Measurements from ENCODE around the gene RIMS1.
"Not testable (repeated sequence)": the region's sequence is repeated elsewhere in the genome, so short reads cannot be mapped to it uniquely, and the experiment has no call there.

The RIMS1 gene

GRCh38 chr6:71994705-71995271 lies 108.4 kb downstream of the RIMS1 start:
- H3K36me3 ChIP-seq (replicated peaks; ENCODE audit: low read depth, low read length): no peaks in the 10 kb centered on the region
- H3K4me2 ChIP-seq (ENCODE audit: low read length): no peak overlapping the region
- no peak overlapping the region for H3K9ac ChIP-seq (ENCODE audit: low read length)
- H2AFZ ChIP-seq (ENCODE audit: low read depth, low read length): no peak overlapping the region
- H3K4me1 ChIP-seq (ENCODE audit: low read length): no peaks in the 10 kb centered on the region
- no peaks in the 10 kb centered on the region for H3K27me3 ChIP-seq (ENCODE audit: low read depth, low read length)
- no peaks in the 10 kb centered on the region for H4K20me1 ChIP-seq (ENCODE audit: insufficient read depth, low read length)
- H3K9me3 ChIP-seq (ENCODE audit: insufficient read depth, low read length): no peaks in the 10 kb centered on the region
- no peak for TF ChIP-seq CTCF (IDR thresholded peaks at IDR 0.05; ENCODE audit: low read depth, low read length)
- no peak for TF ChIP-seq EZH2phosphoT487 (IDR thresholded peaks at IDR 0.05; ENCODE audit: low read depth)
- H3K79me2 ChIP-seq (ENCODE audit: low read length): no peaks in the 10 kb centered on the region
- H3K4me3 ChIP-seq (ENCODE audit: low read length): no peak overlapping the region
- no peak overlapping the region for H3K27ac ChIP-seq (ENCODE audit: low read length)

- no peaks in the 10 kb centered on the region for H3K9me3 ChIP-seq (ENCODE audit: insufficient read depth, low read length)
- H3K4me2 ChIP-seq (ENCODE audit: low read length): no peak overlapping the region
- H3K4me1 ChIP-seq (ENCODE audit: low read length): no peaks in the 10 kb centered on the region
- TF ChIP-seq CTCF (IDR thresholded peaks at IDR 0.05; ENCODE audit: low read depth, low read length) (no peak), EZH2phosphoT487 (IDR thresholded peaks at IDR 0.05; ENCODE audit: low read depth) (no peak)
- H3K27ac ChIP-seq (ENCODE audit: low read length): no peak overlapping the region
- no peak overlapping the region for H2AFZ ChIP-seq (ENCODE audit: low read depth, low read length)
- no peaks in the 10 kb centered on the region for H4K20me1 ChIP-seq (ENCODE audit: insufficient read depth, low read length)
- no peaks in the 10 kb centered on the region for H3K79me2 ChIP-seq (ENCODE audit: low read length)
- no peaks in the 10 kb centered on the region for H3K36me3 ChIP-seq (replicated peaks; ENCODE audit: low read depth, low read length)
- no peak overlapping the region for H3K4me3 ChIP-seq (ENCODE audit: low read length)
- H3K27me3 ChIP-seq (ENCODE audit: low read depth, low read length): no peaks in the 10 kb centered on the region
- no peak overlapping the region for H3K9ac ChIP-seq (ENCODE audit: low read length)
These were observed 111.0 kb downstream of the RIMS1 start for GRCh38 chr6:71997341-71997740.

- TF ChIP-seq EZH2phosphoT487 (IDR thresholded peaks at IDR 0.05; ENCODE audit: low read depth) (no peak), CTCF (IDR thresholded peaks at IDR 0.05; ENCODE audit: low read depth, low read length) (no peak)
- Histone ChIP-seq H4K20me1 (ENCODE audit: insufficient read depth, low read length) (no peaks in the 10 kb centered on the region), H3K4me1 (ENCODE audit: low read length) (no peaks in the 10 kb centered on the region), H3K36me3 (replicated peaks; ENCODE audit: low read depth, low read length) (no peaks in the 10 kb centered on the region), H3K27ac (ENCODE audit: low read length) (no peak overlapping the region), H3K27me3 (ENCODE audit: low read depth, low read length) (no peaks in the 10 kb centered on the region), H3K9me3 (ENCODE audit: insufficient read depth, low read length) (peaks cover 5% of the 10 kb centered on the region; the same call in 1 of the 2 replicates), H3K79me2 (ENCODE audit: low read length) (no peaks in the 10 kb centered on the region), H3K4me3 (ENCODE audit: low read length) (no peak overlapping the region), H2AFZ (ENCODE audit: low read depth, low read length) (no peak overlapping the region), H3K9ac (ENCODE audit: low read length) (no peak overlapping the region), H3K4me2 (ENCODE audit: low read length) (no peak overlapping the region)
These were observed 116.1 kb downstream of the RIMS1 start for GRCh38 chr6:72002415-72002814.

GRCh38 chr6:72006591-72006990 lies 120.2 kb downstream of the RIMS1 start:
- H3K9ac ChIP-seq (ENCODE audit: low read length); H2AFZ ChIP-seq (ENCODE audit: low read depth, low read length); H3K4me2 ChIP-seq (ENCODE audit: low read length); H3K79me2 ChIP-seq (ENCODE audit: low read length); H3K27me3 ChIP-seq (ENCODE audit: low read depth, low read length); H3K9me3 ChIP-seq (ENCODE audit: insufficient read depth, low read length); H3K36me3 ChIP-seq (replicated peaks; ENCODE audit: low read depth, low read length); H4K20me1 ChIP-seq (ENCODE audit: insufficient read depth, low read length); H3K27ac ChIP-seq (ENCODE audit: low read length); H3K4me1 ChIP-seq (ENCODE audit: low read length); H3K4me3 ChIP-seq (ENCODE audit: low read length): not testable (repeated sequence)

GRCh38 chr6:72022830-72023229 lies 136.5 kb downstream of the RIMS1 start:
- no peak overlapping the region for H3K4me3 ChIP-seq (ENCODE audit: low read length)
- no peaks in the 10 kb centered on the region for H3K27me3 ChIP-seq (ENCODE audit: low read depth, low read length)
- no peak overlapping the region for H3K4me2 ChIP-seq (ENCODE audit: low read length)
- H3K9ac ChIP-seq (ENCODE audit: low read length): no peak overlapping the region
- no peaks in the 10 kb centered on the region for H3K36me3 ChIP-seq (replicated peaks; ENCODE audit: low read depth, low read length)
- TF ChIP-seq EZH2phosphoT487 (IDR thresholded peaks at IDR 0.05; ENCODE audit: low read depth): no peak
- TF ChIP-seq CTCF (IDR thresholded peaks at IDR 0.05; ENCODE audit: low read depth, low read length): no peak
- H2AFZ ChIP-seq (ENCODE audit: low read depth, low read length): no peak overlapping the region
- no peak overlapping the region for H3K27ac ChIP-seq (ENCODE audit: low read length)
- H3K79me2 ChIP-seq (ENCODE audit: low read length): no peaks in the 10 kb centered on the region
- H3K4me1 ChIP-seq (ENCODE audit: low read length): no peaks in the 10 kb centered on the region
- H4K20me1 ChIP-seq (ENCODE audit: insufficient read depth, low read length): no peaks in the 10 kb centered on the region
- no peaks in the 10 kb centered on the region for H3K9me3 ChIP-seq (ENCODE audit: insufficient read depth, low read length)

Measured in OCI-LY3 (cell line).